ENCODE results near the gene COL5A1.

The COL5A1 gene

DNA sequence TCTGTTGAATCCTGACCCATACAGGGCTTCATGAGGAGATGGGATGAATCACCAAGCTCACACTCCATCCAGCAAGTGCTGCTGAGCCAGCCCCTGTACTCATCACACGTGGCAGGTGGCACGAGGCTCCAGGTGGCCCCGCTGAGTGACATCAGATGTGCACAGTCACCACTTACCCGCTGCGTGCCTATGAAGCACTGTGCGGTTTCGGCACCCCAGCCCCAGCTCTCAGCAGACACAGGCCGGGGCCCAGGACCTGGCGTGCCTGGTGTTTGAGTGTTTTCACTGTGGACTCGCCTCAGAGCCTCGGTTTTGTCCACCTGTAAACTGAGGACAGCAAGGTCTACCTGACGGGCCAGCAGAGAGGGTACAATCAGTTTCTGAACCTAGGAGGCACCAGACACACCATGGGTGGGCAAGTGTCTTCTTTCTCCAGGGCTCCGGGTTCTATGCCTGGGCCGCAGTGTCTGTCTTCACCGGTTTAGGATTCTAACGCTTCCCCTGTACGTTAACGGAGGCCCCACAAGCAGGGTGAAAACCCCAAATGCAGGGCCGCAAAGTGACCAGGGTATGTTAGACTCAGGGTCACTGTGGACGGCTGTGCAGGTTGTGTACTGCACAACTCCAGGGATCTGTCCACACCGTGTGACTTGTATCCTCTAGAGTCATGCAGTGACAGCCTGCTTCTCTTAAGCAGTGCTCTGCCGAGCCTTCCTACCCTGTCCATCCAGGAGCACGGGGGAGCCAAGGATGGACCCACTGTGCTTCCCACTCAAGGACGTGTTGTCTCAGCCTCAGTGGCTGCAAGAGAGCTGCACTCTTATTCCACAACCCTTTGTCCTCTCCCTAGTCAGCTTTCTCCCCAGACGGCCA is 44.3 kb upstream of the COL5A1 start:
- Histone ChIP-seq H2AFZ (ENCODE audit: low read depth, low read length) (no peak overlapping the region), H3K27me3 (ENCODE audit: low read depth, low read length) (no peaks in the 10 kb centered on the region), H3K79me2 (ENCODE audit: low read length) (no peaks in the 10 kb centered on the region), H4K20me1 (ENCODE audit: insufficient read depth, low read length) (no peaks in the 10 kb centered on the region), H3K9ac (ENCODE audit: low read length) (no peak overlapping the region), H3K4me1 (ENCODE audit: low read length) (no peaks in the 10 kb centered on the region), H3K9me3 (ENCODE audit: insufficient read depth, low read length) (no peaks in the 10 kb centered on the region), H3K4me2 (ENCODE audit: low read length) (no peak overlapping the region), H3K36me3 (replicated peaks; ENCODE audit: low read depth, low read length) (no peaks in the 10 kb centered on the region), H3K27ac (ENCODE audit: low read length) (no peak overlapping the region), H3K4me3 (ENCODE audit: low read length) (no peak overlapping the region)
- TF ChIP-seq EZH2phosphoT487 (IDR thresholded peaks at IDR 0.05; ENCODE audit: low read depth): no peak
- TF ChIP-seq, protein P1, sequence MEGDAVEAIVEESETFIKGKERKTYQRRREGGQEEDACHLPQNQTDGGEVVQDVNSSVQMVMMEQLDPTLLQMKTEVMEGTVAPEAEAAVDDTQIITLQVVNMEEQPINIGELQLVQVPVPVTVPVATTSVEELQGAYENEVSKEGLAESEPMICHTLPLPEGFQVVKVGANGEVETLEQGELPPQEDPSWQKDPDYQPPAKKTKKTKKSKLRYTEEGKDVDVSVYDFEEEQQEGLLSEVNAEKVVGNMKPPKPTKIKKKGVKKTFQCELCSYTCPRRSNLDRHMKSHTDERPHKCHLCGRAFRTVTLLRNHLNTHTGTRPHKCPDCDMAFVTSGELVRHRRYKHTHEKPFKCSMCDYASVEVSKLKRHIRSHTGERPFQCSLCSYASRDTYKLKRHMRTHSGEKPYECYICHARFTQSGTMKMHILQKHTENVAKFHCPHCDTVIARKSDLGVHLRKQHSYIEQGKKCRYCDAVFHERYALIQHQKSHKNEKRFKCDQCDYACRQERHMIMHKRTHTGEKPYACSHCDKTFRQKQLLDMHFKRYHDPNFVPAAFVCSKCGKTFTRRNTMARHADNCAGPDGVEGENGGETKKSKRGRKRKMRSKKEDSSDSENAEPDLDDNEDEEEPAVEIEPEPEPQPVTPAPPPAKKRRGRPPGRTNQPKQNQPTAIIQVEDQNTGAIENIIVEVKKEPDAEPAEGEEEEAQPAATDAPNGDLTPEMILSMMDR (IDR thresholded peaks at IDR 0.05; ENCODE audit: low read depth, low read length): no peak

DNA sequence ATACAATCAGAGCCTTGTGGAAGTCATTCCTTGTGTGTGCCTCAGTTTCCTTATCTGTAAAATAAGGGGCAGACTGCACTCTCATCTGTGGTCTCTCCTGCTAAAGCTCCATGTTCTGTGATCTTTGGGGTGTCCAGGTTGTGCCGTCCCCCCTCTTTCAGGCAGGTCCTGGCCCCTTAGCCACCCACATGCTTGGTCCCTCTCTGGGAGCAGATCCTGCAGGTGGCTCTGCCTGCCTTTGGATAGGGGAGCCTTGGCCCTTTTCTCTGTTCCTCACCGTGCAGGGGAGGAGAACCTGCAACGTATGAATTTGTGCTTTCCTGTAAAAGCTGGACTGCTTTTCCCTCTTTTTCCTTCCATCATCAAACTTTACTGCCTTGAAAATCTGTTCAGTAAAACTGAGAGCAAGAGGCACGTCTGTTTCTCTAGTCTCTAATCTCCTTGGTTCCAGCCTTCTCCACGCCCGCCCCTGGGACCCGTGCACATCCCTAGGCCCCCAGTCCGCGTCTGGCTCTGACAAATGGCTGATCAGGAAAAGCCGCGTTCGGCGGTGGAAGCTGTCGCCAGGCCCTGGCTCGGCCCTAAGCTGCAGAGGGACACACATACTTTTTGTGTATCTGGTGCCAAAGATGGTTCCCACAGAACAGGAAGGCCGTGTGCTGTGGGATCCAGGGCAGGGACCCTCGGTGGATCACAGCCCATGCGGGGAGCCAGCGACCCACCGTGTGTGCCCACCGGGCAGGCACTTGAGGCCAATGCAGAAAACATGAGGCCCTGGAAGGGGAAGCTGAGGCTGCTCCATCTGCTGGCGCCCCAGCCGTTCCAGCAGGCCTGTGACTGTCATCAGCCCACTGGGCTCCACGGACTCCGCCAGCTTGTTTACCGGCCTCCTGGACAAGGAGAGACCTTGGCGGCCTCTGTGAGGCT is 43.4 kb upstream of the COL5A1 start:
- H3K4me2 ChIP-seq (ENCODE audit: low read length): no peak overlapping the region
- H3K4me1 ChIP-seq (ENCODE audit: low read length): no peaks in the 10 kb centered on the region
- H3K9ac ChIP-seq (ENCODE audit: low read length): no peak overlapping the region
- no peaks in the 10 kb centered on the region for H3K27me3 ChIP-seq (ENCODE audit: low read depth, low read length)
- H3K9me3 ChIP-seq (ENCODE audit: insufficient read depth, low read length): no peaks in the 10 kb centered on the region
- no peak overlapping the region for H3K4me3 ChIP-seq (ENCODE audit: low read length)
- no peak overlapping the region for H2AFZ ChIP-seq (ENCODE audit: low read depth, low read length)
- no peak overlapping the region for H3K27ac ChIP-seq (ENCODE audit: low read length)
- no peaks in the 10 kb centered on the region for H3K36me3 ChIP-seq (replicated peaks; ENCODE audit: low read depth, low read length)
- H3K79me2 ChIP-seq (ENCODE audit: low read length): no peaks in the 10 kb centered on the region
- TF ChIP-seq EZH2phosphoT487 (IDR thresholded peaks at IDR 0.05; ENCODE audit: low read depth): no peak
- TF ChIP-seq, protein P1 (IDR thresholded peaks at IDR 0.05; ENCODE audit: low read depth, low read length): no peak
- no peaks in the 10 kb centered on the region for H4K20me1 ChIP-seq (ENCODE audit: insufficient read depth, low read length)

DNA sequence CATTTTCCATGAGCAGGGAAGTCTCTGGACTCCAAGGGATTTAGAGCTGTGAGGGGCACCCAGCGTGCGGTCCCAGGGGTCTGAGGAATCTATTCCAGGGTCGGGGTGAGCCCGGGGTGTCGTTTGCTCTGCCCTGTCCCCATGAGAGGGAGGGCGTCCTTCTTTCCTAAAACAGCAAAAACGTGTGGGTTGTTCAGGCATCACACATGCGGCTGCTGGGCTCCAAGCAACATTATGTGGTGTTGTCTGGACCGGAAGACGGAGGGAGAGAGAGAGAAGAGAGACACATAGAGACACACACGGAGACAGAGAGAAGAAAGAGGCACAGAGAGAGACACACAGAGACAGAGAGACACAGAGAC is 42.7 kb upstream of the COL5A1 start:
- Histone ChIP-seq H3K36me3 (replicated peaks; ENCODE audit: low read depth, low read length) (no peaks in the 10 kb centered on the region), H3K9me3 (ENCODE audit: insufficient read depth, low read length) (no peaks in the 10 kb centered on the region), H3K27me3 (ENCODE audit: low read depth, low read length) (no peaks in the 10 kb centered on the region), H3K4me2 (ENCODE audit: low read length) (no peak overlapping the region), H4K20me1 (ENCODE audit: insufficient read depth, low read length) (no peaks in the 10 kb centered on the region), H3K79me2 (ENCODE audit: low read length) (no peaks in the 10 kb centered on the region), H3K27ac (ENCODE audit: low read length) (no peak overlapping the region), H2AFZ (ENCODE audit: low read depth, low read length) (no peak overlapping the region), H3K4me3 (ENCODE audit: low read length) (no peak overlapping the region), H3K4me1 (ENCODE audit: low read length) (no peaks in the 10 kb centered on the region), H3K9ac (ENCODE audit: low read length) (no peak overlapping the region)
- TF ChIP-seq, protein P1 (IDR thresholded peaks at IDR 0.05; ENCODE audit: low read depth, low read length): no peak
- no peak for TF ChIP-seq EZH2phosphoT487 (IDR thresholded peaks at IDR 0.05; ENCODE audit: low read depth)

DNA sequence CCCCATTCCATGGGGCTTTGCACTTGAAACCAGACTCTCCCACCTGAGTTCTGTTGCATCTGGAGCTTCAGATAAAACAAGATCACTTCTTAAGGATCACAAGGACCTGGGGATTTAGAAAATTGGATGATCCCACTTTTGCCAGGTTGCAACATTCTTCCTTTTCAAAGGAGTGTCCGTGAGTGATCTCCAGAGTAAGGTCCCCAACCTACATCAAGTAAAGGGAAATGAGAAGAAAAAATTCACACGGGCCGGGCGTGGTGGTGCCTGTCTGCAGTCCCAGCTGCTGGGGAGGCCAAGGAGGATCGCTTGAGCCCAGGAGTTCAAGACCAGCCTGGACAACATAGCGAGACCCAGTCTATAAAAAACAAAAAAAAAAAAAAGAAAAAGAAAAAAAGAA is 41.2 kb upstream of the COL5A1 start:
- Histone ChIP-seq H3K27me3 (ENCODE audit: low read depth, low read length) (no peaks in the 10 kb centered on the region), H3K36me3 (replicated peaks; ENCODE audit: low read depth, low read length) (no peaks in the 10 kb centered on the region), H3K9ac (ENCODE audit: low read length) (no peak overlapping the region), H3K79me2 (ENCODE audit: low read length) (no peaks in the 10 kb centered on the region), H3K9me3 (ENCODE audit: insufficient read depth, low read length) (no peaks in the 10 kb centered on the region), H3K27ac (ENCODE audit: low read length) (no peak overlapping the region), H3K4me1 (ENCODE audit: low read length) (no peaks in the 10 kb centered on the region), H4K20me1 (ENCODE audit: insufficient read depth, low read length) (no peaks in the 10 kb centered on the region), H3K4me2 (ENCODE audit: low read length) (no peak overlapping the region), H3K4me3 (ENCODE audit: low read length) (no peak overlapping the region), H2AFZ (ENCODE audit: low read depth, low read length) (no peak overlapping the region)
- TF ChIP-seq, protein P1 (IDR thresholded peaks at IDR 0.05; ENCODE audit: low read depth, low read length): no peak
